ENCODE measurements around the gene GTPBP4. TPM values are rescaled to one million over a fixed set of nuclear protein-coding genes. Genes with fewer than 3 reads are reported as not detected.

Gene GTPBP4
- total RNA-seq, 1 experiment from 2014 or later, result 163 TPM

- POLR2A ChIA-PET (ENCODE audit: low non-redundant PET), result no interaction called here
- TF ChIP-seq CTCF (conservative IDR thresholded peaks at IDR 0.05; ENCODE audit: low read depth, low read length), result no peak
- TF ChIP-seq EZH2 (IDR thresholded peaks at IDR 0.05; ENCODE audit: borderline replicate concordance, low read depth, low read length, poor library complexity, severe bottlenecking), result no peak
- H3K36me3 ChIP-seq (ENCODE audit: insufficient read depth, low read length, poor library complexity, severe bottlenecking), result peaks cover 83% of the 10 kb centered on the region
Observed at GRCh38 chr10:994836-995558, 6.8 kb downstream of the GTPBP4 start.

GRCh38 chr10:995559-995926 lies 7.3 kb downstream of the GTPBP4 start:
- ChIA-PET POLR2A (ENCODE audit: low non-redundant PET) (no interaction called here), CTCF (no interaction called here)
- BruUV-seq (replicated peaks), result no TSS peak

More at GRCh38 chr10:994836-995558, 6.8 kb downstream of the GTPBP4 start:
- Histone ChIP-seq H3K27me3 (replicated peaks; ENCODE audit: insufficient read depth, low read depth, low read length, poor library complexity) (no peaks in the 10 kb centered on the region), H3K9me3 (ENCODE audit: low read depth, low read length, poor library complexity, severe bottlenecking) (no peaks in the 10 kb centered on the region), H3K27ac (ENCODE audit: low read depth, low read length, poor library complexity, severe bottlenecking) (no peak overlapping the region), H3K4me1 (ENCODE audit: insufficient read depth, low read length, poor library complexity, severe bottlenecking) (no peaks in the 10 kb centered on the region), H3K4me3 (ENCODE audit: low read depth, low read length, poor library complexity, severe bottlenecking) (no peak overlapping the region)
- intact Hi-C loops (cut with micrococcal nuclease; ENCODE audit: unreplicated experiment), result no loop called here
- CTCF ChIA-PET, result no interaction called here
- no peak for DNase-seq (ENCODE audit: low spot score)
- no TSS peak for BruUV-seq (replicated peaks)

GRCh38 chr10:996031-996430 lies 7.8 kb downstream of the GTPBP4 start:
- no peak overlapping the region for H3K4me3 ChIP-seq (ENCODE audit: low read depth, low read length, poor library complexity, severe bottlenecking)
- H3K36me3 ChIP-seq (ENCODE audit: insufficient read depth, low read length, poor library complexity, severe bottlenecking), result peaks cover 91% of the 10 kb centered on the region
- no peaks in the 10 kb centered on the region for H3K9me3 ChIP-seq (ENCODE audit: low read depth, low read length, poor library complexity, severe bottlenecking)
- no peak overlapping the region for H3K27ac ChIP-seq (ENCODE audit: low read depth, low read length, poor library complexity, severe bottlenecking)
- intact Hi-C loops (cut with micrococcal nuclease; ENCODE audit: unreplicated experiment), result no loop called here
- DNase-seq (ENCODE audit: low spot score), result no peak
- POLR2A ChIA-PET (ENCODE audit: low non-redundant PET), result no interaction called here
- CTCF ChIA-PET, result no interaction called here
- H3K4me1 ChIP-seq (ENCODE audit: insufficient read depth, low read length, poor library complexity, severe bottlenecking), result no peaks in the 10 kb centered on the region
- no peak for TF ChIP-seq CTCF (conservative IDR thresholded peaks at IDR 0.05; ENCODE audit: low read depth, low read length)
- no peak for TF ChIP-seq EZH2 (IDR thresholded peaks at IDR 0.05; ENCODE audit: borderline replicate concordance, low read depth, low read length, poor library complexity, severe bottlenecking)
- no peaks in the 10 kb centered on the region for H3K27me3 ChIP-seq (replicated peaks; ENCODE audit: insufficient read depth, low read depth, low read length, poor library complexity)
- BruUV-seq (replicated peaks), result no TSS peak

More at GRCh38 chr10:995559-995926, 7.3 kb downstream of the GTPBP4 start:
- Histone ChIP-seq H3K27me3 (replicated peaks; ENCODE audit: insufficient read depth, low read depth, low read length, poor library complexity) (no peaks in the 10 kb centered on the region), H3K9me3 (ENCODE audit: low read depth, low read length, poor library complexity, severe bottlenecking) (no peaks in the 10 kb centered on the region), H3K4me3 (ENCODE audit: low read depth, low read length, poor library complexity, severe bottlenecking) (no peak overlapping the region), H3K4me1 (ENCODE audit: insufficient read depth, low read length, poor library complexity, severe bottlenecking) (no peaks in the 10 kb centered on the region), H3K27ac (ENCODE audit: low read depth, low read length, poor library complexity, severe bottlenecking) (no peak overlapping the region), H3K36me3 (ENCODE audit: insufficient read depth, low read length, poor library complexity, severe bottlenecking) (peaks cover 88% of the 10 kb centered on the region)
- no peak for TF ChIP-seq EZH2 (IDR thresholded peaks at IDR 0.05; ENCODE audit: borderline replicate concordance, low read depth, low read length, poor library complexity, severe bottlenecking)
- TF ChIP-seq CTCF (conservative IDR thresholded peaks at IDR 0.05; ENCODE audit: low read depth, low read length), result no peak
- no peak for DNase-seq (ENCODE audit: low spot score)
- intact Hi-C loops (cut with micrococcal nuclease; ENCODE audit: unreplicated experiment), result no loop called here
